SHP77 treated with DMSO at 0.1 percent for 48 hours (cell line): Measurements from ENCODE around the gene BUB3.

ENCODE experiments used
- DNase-seq: peaks from one replicate; lab custom pipeline; 2025; lab: John Stamatoyannopoulos, UW

BUB3 gene

GRCh38 chr10:123204127-123204461 is 49.9 kb downstream of the BUB3 start:
- no peak for DNase-seq

- no peak for DNase-seq
These were observed 50.8 kb downstream of the BUB3 start for GRCh38 chr10:123205041-123205440.

GRCh38 chr10:123212063-123212462 is 57.9 kb downstream of the BUB3 start:
- DNase-seq = no peak

GRCh38 chr10:123212640-123213039 is 58.4 kb downstream of the BUB3 start:
- no peak for DNase-seq

DNA sequence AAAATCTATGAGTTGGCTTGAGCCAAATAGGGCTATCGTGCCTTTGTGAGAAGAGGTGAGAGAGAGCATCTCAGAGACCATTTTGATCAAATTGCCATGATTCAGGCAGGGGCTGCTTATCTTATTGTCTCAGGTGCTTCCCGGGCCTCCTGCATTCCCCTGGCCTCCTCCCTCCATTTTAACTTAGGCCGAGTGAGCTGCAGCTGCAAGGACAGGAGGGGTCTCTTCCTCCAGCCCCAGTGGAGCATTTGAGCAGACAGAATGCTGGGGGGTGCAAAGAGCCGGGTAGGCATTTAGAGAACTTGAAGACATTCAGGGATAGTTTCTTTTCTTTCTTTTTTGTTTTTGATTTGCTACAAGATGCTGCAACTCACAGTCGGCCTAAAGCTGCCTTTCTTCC is 59.0 kb downstream of the BUB3 start:
- no peak for DNase-seq
